Colonic mucosa (tissue), 4 donors: ENCODE data around the gene SYT12. TPM values are rescaled to one million over a fixed set of nuclear protein-coding genes. Genes with fewer than 3 reads are reported as not detected.

Experiments
- DNase-seq: peaks from one replicate; pipeline ENCODE4 v3.0.0-alpha.2; 2020
- H3K27ac ChIP-seq: fragments of 200-600 bp; one replicate; pipeline ENCODE4 v1.8.0; 2021
- H3K27me3 ChIP-seq: fragments of 200-600 bp; one replicate; pipeline ENCODE4 v1.8.0; 2021
- H3K36me3 ChIP-seq: fragments of 200-600 bp; one replicate; pipeline ENCODE4 v1.8.0; 2021
- H3K4me1 ChIP-seq: fragments of 200-600 bp; one replicate; pipeline ENCODE4 v1.8.0; 2021; ENCODE audit warnings: mild to moderate bottlenecking
- H3K4me3 ChIP-seq: fragments of 200-600 bp; one replicate; pipeline ENCODE4 v1.8.0; 2021
- H3K9ac ChIP-seq, 2 donors: one replicate each; pipeline ENCODE4 v1.7.0; 2013; ENCODE audit warnings: control low read depth in 2 of 2, low read depth in 2 of 2, low read length in 2 of 2
- H3K9me3 ChIP-seq: fragments of 200-600 bp; one replicate; pipeline ENCODE4 v1.8.0; 2021
- CTCF ChIP-seq: fragments of 200-600 bp; IDR thresholded peaks from one replicate; pipeline ENCODE4 v1.8.0; 2022; ENCODE audit warnings: antibody characterized with exemption, mild to moderate bottlenecking
- intact Hi-C: fragments of 100-400 bp; cut with DNase I; formaldehyde crosslinking; loops from one replicate; pipeline ENCODE4 v1.14.1; 2022
- total RNA-seq, 2 donors: library from RNA; stranded (reverse); fragmentation: NEBNext Ultra II Directional in 1 of 2; extraction: Animal tissue kit (Norgen Biotek cat#: 25700) in 1 of 2; gene quantifications; one replicate each; pipeline ENCODE4 v1.2.1, GENCODE V29; 2021
- donor health status: healthy.
- donor health status: DM: no; HTN: no; CAD: no.
- donor health status: DM: no; HTN: no; CAD: no.

The SYT12 gene
- total RNA-seq, 2 donors from 2014 or later: 0.29 to 3.4 TPM

GRCh38 chr11:67082071-67082791 is 59.3 kb downstream of the SYT12 start:
- no peak overlapping the region for H3K4me3 ChIP-seq
- H3K36me3 ChIP-seq: no peaks in the 10 kb centered on the region
- no peak overlapping the region for H3K27ac ChIP-seq
- no peaks in the 10 kb centered on the region for H3K27me3 ChIP-seq
- H3K4me1 ChIP-seq: peaks cover 5% of the 10 kb centered on the region
- no peak for TF ChIP-seq CTCF
- no peaks in the 10 kb centered on the region for H3K9me3 ChIP-seq
- DNase-seq: peak; percentile 28
- peak overlapping the region in 1 of 2 donors; percentile 46 for H3K9ac ChIP-seq
- intact Hi-C loops: loop anchor here (5.0 to 10.0 kb wide), 2 partner anchors 85 to 233 kb away; no protein-coding TSS in a partner anchor

DNA sequence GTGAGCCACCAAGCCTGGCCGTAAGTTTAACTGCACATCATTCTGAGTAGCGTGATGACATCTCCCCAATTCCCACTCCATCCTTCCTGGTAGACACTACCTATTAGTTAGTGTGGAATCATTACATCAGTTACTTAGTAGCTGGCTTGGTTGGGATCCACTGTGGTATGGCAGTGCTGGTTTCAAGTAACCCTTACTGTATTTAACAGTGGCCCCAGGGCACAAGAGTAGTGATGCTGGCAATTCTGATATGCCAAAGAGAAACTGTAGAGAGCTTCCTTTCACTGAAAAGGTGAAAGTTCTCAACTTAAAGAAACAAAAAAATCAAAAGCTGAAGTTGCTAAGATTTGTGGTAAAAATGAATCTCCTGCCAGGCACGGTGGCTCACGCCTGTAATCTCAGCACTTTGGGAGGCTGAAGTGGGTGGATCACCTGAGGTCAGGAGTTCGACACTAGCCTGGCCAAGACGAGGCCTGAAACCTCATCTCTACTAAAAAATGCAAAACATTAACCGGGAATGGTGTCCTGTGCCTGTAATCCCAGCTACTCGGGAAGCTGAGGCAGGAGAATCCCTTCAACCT is 60.9 kb downstream of the SYT12 start:
- Histone ChIP-seq H3K36me3 (no peaks in the 10 kb centered on the region), H3K9ac (no peak overlapping the region), H3K27me3 (no peaks in the 10 kb centered on the region), H3K4me1 (peaks cover 5% of the 10 kb centered on the region), H3K4me3 (no peak overlapping the region), H3K9me3 (no peaks in the 10 kb centered on the region), H3K27ac (no peak overlapping the region)
- no peak for TF ChIP-seq CTCF
- DNase-seq: no peak
- intact Hi-C loops: loop anchor here (5.0 to 10.0 kb wide), 2 partner anchors 83 to 231 kb away; no protein-coding TSS in a partner anchor

GRCh38 chr11:67085617-67086016 is 62.7 kb downstream of the SYT12 start:
- Histone ChIP-seq H3K4me1 (peaks cover 5% of the 10 kb centered on the region), H3K4me3 (no peak overlapping the region), H3K9ac (no peak overlapping the region), H3K36me3 (no peaks in the 10 kb centered on the region), H3K9me3 (no peaks in the 10 kb centered on the region), H3K27ac (no peak overlapping the region), H3K27me3 (no peaks in the 10 kb centered on the region)
- no peak for DNase-seq
- intact Hi-C loops: loop anchor here (10.0 kb wide), 1 partner anchor 229 kb away; no protein-coding TSS in a partner anchor
- no peak for TF ChIP-seq CTCF

DNA sequence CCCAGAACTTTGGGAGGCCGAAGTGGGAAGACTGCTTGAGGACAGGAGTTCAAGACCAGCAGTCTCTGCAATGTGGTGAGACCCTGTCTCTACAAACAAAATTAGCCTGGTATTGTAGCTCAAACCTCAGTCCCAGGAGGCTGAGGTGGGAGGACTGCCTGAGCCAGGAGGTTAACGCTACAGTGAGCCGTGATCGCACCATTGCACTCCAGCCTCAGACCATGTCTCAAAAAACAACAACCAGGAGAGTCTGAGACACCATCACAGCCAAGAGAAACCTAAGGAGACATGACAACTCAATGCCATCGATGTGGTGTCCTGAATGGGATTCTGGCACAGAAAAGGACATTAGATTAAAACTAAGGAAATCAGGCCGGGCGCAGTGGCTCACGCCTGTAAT is 67.8 kb downstream of the SYT12 start:
- Histone ChIP-seq H3K4me3 (no peak overlapping the region), H3K36me3 (no peaks in the 10 kb centered on the region), H3K27me3 (no peaks in the 10 kb centered on the region), H3K9me3 (no peaks in the 10 kb centered on the region), H3K9ac (no peak overlapping the region), H3K4me1 (no peaks in the 10 kb centered on the region), H3K27ac (no peak overlapping the region)
- TF ChIP-seq CTCF: no peak
- no peak for DNase-seq
- intact Hi-C loops: no loop called here

- H3K4me3 ChIP-seq: no peak overlapping the region
- H3K9me3 ChIP-seq: no peaks in the 10 kb centered on the region
- TF ChIP-seq CTCF: no peak
- intact Hi-C loops: no loop called here
- no peaks in the 10 kb centered on the region for H3K27me3 ChIP-seq
- no peak for DNase-seq
- no peaks in the 10 kb centered on the region for H3K4me1 ChIP-seq
- no peak overlapping the region for H3K27ac ChIP-seq
- no peaks in the 10 kb centered on the region for H3K36me3 ChIP-seq
- no peak overlapping the region for H3K9ac ChIP-seq
These were observed 72.2 kb downstream of the SYT12 start for GRCh38 chr11:67095214-67095507.
